KOPT-K1 (cell line): Measurements from ENCODE around the gene NDUFAF2.

Experiments
- H3K27ac ChIP-seq: fragments of 200-600 bp; sonication (generic); 2 replicates; pipeline ENCODE4 v1.5.1; 2016; ENCODE audit warnings: antibody characterized with exemption, mild to moderate bottlenecking, low read depth, low read length; ENCODE audit not compliant: poor library complexity, severe bottlenecking
- H3K36me3 ChIP-seq: fragments of 200-600 bp; sonication (generic); 2 replicates; pipeline ENCODE4 v1.5.1; 2017; ENCODE audit warnings: antibody characterized with exemption, mild to moderate bottlenecking, low read length, moderate library complexity; ENCODE audit not compliant: insufficient read depth
- H3K9me3 ChIP-seq: fragments of 200-600 bp; sonication (generic); 2 replicates; pipeline ENCODE4 v1.5.1; 2017; ENCODE audit warnings: antibody characterized with exemption, low read length, mild to moderate bottlenecking; ENCODE audit not compliant: insufficient read depth, poor library complexity, severe bottlenecking

Gene NDUFAF2

DNA sequence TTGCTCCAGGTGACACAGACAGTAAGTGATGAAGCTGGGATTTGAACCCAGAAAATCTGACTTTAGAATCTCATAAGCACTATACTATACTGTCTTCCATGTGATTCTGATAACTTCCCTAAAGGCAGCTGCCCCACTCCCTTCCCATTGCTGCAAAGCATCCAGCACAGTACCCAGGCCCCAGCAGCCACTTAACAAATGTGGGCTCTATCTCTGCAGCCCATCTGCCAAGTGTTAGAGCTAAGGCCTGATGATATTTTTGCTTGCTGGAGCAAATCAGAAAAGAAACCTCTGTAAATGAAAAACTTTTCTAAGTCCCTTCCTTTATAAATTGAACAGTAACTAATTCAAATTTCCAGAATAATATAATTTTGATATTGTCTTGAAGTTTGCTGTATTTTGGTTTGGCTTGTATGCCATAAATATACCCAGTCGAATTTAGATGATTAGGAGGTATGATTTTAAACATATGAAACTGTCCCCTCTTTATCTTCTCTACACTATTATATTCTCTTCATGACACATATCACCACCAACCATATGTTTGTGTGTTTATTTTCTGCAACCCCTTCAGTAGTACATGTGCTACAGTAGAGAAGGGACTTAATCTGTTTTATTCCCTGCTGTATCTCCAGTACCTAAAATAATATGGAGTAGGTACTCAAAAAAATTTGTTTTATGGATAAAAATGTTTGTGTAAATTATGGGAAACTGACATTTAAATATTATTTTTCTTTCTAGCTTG, 153.4 kb downstream of the NDUFAF2 start:
- peaks cover 7% of the 10 kb centered on the region for H3K9me3 ChIP-seq
- no peak overlapping the region for H3K27ac ChIP-seq
- no peaks in the 10 kb centered on the region for H3K36me3 ChIP-seq

DNA sequence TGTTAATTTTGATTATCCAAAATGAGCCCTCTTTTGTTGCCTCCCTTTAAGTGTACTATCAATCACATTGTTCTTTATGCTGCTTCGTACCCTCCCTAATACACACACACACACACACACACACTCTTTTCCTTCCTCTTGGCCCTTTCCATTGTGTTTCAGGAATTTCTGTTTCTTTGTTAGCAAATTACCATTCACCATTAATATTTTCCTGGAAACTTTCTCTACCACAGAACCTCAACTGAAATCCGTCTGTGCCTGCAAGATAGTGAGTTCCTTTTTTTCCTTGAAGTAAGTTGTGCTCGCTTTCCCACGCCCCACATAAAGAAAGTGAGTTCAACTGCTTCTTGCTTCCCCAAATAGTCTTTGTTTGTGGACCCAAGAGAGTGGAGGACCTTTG, 155.4 kb downstream of the NDUFAF2 start:
- no peak overlapping the region for H3K27ac ChIP-seq

DNA sequence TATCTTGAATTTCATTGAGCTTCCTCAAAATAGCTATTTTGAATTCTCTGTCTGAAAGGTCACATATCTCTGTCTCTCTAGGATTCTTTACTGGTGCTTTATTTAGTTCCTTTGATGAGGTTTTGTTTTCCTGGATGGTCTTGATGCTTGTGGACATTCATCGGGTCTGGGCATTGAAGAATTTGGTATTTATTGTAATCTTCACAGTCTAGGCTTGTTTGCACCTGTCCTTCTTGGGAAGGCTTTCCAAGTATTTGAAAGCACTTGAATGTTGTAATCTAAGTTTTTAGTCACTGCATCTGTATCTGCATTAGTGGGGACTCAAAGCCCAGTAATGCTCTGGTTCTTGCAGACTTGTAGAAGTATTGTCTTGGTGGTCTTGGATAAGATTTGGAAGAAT, 169.4 kb downstream of the NDUFAF2 start:
- H3K9me3 ChIP-seq: peaks cover 5% of the 10 kb centered on the region
- no peaks in the 10 kb centered on the region for H3K36me3 ChIP-seq
- H3K27ac ChIP-seq: no peak overlapping the region

More for the DNA sequence above, 155.4 kb downstream of the NDUFAF2 start:
- Histone ChIP-seq H3K36me3 (no peaks in the 10 kb centered on the region), H3K9me3 (peaks cover 7% of the 10 kb centered on the region)

DNA sequence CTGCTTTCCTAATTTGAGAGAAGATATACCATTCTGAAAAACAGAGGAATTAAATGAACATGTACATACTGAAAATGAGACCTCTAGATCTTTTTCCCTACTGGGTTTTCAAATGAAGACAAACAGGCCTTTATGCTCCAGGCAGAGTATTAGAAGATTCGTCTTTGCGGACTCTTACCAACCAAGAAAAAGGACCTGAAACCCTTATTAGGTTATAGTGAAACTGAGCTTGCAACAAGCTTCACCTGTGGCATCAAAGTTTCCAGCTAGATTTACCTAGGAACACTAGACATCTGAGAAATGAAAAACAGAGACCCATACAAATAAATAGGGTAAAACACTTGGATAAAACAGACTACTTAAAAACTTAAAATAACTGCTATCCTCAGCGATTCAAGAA, 171.0 kb downstream of the NDUFAF2 start:
- Histone ChIP-seq H3K9me3 (peaks cover 5% of the 10 kb centered on the region), H3K36me3 (no peaks in the 10 kb centered on the region)

DNA sequence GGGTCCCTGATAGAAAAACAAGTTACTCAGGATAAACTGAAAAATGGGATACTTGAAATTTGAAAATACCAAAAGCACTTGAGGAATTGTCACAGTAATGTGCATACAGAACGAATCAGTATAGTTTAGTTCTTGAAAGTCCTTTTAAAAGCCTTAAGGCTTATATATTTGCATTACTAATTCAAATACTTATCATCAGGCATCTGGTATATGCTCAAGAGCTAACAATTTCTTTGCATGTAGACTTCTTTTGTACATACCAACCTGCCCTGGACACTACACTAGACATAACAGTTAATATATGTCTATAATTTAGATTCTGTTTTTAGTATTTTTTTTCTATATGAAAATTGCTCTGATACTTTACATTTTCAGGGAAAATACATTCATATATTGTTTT, 174.1 kb downstream of the NDUFAF2 start:
- H3K36me3 ChIP-seq: no peaks in the 10 kb centered on the region
- H3K27ac ChIP-seq: no peak overlapping the region
- no peaks in the 10 kb centered on the region for H3K9me3 ChIP-seq

More for the DNA sequence above, 171.0 kb downstream of the NDUFAF2 start:
- no peak overlapping the region for H3K27ac ChIP-seq

DNA sequence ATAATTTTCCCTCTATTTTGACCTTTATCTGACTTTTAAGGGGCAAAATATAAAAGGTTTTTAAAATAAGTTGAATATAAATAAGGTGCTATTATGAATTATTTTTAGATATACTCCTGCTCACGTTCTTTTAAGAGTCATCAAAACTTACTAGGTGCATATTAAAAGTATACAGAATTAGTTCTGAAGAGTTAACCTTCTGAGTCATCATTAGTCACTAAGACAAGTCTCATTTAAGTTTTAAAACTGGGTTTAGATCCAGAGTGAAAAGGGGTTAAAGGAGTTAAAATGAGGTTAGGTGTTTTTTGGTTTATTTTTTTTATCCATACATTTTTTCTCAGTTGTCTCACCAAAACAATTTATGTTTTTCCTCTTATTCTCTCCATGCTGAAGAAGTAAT, 175.5 kb downstream of the NDUFAF2 start:
- Histone ChIP-seq H3K27ac (no peak overlapping the region), H3K9me3 (no peaks in the 10 kb centered on the region), H3K36me3 (no peaks in the 10 kb centered on the region)

DNA sequence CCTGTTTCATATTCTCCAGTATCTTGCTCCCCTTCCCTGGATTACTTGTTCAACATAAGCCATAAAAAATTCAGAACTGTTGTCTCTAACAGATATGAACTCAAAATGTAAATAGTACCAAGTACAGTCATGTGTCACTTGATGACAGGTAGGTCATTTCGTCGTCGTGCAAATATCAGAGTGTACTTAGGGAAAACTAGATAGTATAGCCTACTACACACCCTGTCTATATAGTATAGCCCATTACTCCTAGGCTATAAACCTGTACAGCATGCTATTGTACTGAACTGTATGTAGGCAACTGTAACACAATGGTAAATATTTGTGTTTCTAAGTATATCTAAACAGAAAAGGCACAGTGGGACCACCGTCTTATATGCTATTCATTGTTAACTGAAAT, 178.1 kb downstream of the NDUFAF2 start:
- no peak overlapping the region for H3K27ac ChIP-seq
- no peaks in the 10 kb centered on the region for H3K9me3 ChIP-seq
- H3K36me3 ChIP-seq: no peaks in the 10 kb centered on the region

DNA sequence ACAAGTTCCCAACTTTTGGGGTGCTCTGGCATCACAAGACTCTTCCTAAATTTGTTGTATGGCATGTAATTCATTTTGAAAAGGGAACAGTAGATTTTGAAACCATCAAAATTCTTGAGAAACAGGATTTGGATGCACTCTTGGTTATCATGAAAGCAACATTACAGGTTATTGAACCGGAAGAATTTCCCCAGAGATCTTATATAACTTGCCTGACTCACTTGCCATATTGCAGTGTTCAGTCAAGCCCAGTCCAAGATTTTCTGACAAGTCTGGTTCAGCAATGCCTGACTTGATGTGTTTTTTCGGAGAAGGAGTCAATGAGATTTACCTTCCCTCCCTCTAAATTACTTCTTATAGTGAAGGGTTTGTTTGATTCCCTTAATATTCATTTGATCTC, 185.3 kb downstream of the NDUFAF2 start:
- H3K9me3 ChIP-seq: no peaks in the 10 kb centered on the region
- H3K27ac ChIP-seq: no peak overlapping the region

DNA sequence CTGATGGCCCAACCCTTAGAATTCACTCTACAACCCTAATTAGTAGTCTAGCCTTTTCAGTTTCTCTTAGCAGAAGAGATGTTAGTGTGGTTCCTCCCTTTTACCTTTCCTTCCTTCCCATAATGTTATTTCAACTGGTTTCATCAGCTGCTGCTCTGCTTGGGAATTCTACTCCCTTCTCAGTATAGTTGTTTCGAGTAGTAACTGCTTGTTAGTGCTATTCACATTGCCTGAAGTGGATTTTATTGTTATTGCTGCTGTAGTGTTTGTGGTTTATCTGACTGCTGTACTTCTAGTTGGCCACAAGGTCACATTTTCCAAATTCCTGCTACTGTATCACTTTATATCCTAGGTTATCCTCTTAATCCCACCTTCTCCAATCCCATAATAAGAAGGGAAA, 187.6 kb downstream of the NDUFAF2 start:
- Histone ChIP-seq H3K27ac (no peak overlapping the region), H3K36me3 (no peaks in the 10 kb centered on the region), H3K9me3 (no peaks in the 10 kb centered on the region)

More for the DNA sequence above, 185.3 kb downstream of the NDUFAF2 start:
- no peaks in the 10 kb centered on the region for H3K36me3 ChIP-seq

DNA sequence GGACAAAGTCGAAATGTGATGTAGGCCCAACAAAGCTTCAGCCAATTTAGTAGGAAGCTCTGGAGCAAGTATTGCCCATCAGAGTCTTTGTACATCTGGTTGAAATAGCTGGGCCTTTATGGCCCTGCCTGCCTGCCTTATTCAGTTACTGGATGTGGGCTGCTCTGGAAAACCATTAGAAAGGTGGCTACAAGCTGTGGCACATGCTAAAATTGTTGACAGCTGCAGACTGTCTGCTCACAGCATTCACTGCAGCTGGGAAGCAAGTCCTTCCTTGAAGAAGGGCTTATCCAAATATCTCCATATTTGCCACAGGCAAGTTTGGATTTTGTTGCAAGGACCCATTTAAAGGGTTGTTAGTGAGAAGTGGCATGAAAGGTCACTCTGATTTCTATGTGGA, 192.8 kb downstream of the NDUFAF2 start:
- Histone ChIP-seq H3K36me3 (no peaks in the 10 kb centered on the region), H3K27ac (no peak overlapping the region), H3K9me3 (no peaks in the 10 kb centered on the region)

DNA sequence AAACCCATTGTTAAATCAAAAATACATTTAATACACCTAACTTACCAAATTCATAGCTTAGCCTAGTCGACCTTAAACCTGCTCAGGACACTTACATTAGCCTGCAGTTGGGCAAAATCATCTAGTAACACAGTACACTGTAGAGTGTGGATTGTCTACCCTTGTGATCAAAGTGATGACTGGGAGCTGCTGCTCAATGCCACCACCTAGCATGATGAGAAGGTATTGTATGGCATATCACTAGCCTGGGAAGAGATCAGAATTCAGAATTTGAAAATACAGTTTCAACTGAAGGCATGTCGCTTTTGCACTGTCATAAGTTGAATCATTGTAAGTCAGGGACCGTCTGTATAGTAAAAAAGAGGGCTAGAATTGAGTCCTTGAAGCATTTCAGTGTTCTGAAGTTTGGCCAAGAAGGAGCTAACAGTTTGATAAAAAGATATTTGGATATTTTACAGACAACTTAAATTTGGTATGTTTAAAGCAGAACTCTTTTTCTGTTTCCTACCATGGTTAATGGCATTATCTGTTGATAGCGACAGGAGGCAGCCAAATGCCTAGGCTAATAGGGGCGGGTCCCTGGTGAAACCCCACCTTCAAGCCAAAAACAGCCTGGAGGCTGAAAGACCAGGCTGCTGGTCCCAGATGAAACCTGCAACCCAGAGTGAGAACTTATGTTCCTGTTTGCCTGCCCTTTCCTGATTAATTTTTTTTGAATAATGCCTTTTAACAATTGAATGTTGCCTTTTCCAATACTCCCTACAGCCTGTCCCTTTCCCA, 194.3 kb downstream of the NDUFAF2 start:
- H3K9me3 ChIP-seq: no peaks in the 10 kb centered on the region
- H3K27ac ChIP-seq: no peak overlapping the region
- no peaks in the 10 kb centered on the region for H3K36me3 ChIP-seq

DNA sequence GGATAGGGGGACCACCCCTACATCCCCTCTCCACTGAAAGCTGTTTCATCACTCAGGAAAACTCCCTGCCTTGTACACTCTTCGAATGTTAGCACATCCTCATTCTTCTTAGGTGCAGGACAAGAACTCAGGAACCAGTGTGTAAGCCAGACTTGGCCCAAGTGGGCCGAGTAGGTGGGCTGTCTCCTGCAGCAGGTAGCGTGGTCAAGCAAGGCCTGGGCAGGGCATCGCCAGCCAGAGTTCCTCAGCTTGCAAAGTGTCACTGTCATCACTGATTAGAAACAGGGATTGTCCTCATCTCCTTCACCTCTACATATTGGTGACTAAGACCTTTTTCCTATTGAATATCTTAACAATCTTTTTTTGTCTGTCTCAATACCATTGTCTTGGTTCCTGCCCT, 194.9 kb downstream of the NDUFAF2 start:
- Histone ChIP-seq H3K27ac (no peak overlapping the region), H3K36me3 (no peaks in the 10 kb centered on the region), H3K9me3 (no peaks in the 10 kb centered on the region)

DNA sequence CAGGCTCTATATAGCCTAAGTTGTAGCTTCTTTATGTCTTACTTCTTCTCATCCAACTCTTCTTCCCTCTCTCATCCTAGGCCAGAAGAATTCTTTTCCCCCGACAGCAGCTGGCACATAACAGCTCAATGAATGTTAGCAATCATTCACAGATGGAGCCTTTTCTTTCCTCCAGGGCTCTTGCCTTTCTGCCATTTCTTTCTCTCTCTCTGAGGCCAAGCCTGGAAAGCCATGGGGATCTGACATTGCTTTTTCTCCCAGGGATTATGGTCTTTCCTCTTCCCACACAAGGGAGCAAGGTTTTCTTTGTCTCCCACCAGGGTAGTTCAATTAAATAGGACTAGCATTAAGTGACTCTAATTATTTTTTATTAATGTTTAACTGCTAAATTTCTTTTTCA, 196.8 kb downstream of the NDUFAF2 start:
- Histone ChIP-seq H3K9me3 (no peaks in the 10 kb centered on the region), H3K36me3 (no peaks in the 10 kb centered on the region), H3K27ac (no peak overlapping the region)

DNA sequence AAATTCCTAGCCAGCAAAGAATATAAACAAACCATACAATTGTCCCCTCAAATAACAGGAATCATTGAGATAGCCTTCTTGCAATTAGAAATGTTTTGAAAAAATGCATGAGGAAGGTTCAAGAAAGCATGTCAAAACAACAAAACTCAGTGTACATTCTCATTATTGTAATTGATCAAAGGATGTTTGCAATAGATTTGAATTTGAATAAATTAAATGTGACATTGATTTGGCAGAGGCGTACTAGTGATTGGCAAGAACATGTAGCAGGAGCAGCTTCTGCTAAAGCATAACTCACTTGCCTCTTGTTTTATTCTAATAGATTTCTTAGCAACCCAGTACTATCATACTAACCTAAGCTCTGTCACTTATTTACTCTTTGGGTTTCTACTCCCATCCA, 197.4 kb downstream of the NDUFAF2 start:
- no peak overlapping the region for H3K27ac ChIP-seq
- H3K9me3 ChIP-seq: no peaks in the 10 kb centered on the region
- H3K36me3 ChIP-seq: no peaks in the 10 kb centered on the region

DNA sequence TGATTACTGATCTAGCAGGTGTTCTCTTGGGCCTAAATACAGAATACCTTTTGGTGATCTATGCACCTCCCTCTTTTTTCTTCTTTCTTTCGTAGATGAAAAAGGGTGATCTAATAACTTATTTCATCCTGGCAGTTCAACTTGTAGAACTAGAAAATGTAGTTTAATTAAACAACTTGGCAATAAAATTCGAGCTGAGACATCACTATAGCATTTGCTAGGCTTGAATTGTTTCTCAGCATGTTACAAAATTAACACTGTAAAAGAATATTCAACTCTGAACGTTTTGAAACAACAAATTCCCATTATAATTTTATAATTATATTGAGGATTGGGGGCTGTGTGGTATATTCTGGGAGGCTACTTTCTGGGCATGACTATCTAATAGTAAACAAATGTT, 197.8 kb downstream of the NDUFAF2 start:
- H3K36me3 ChIP-seq: no peaks in the 10 kb centered on the region
- no peak overlapping the region for H3K27ac ChIP-seq
- H3K9me3 ChIP-seq: no peaks in the 10 kb centered on the region

DNA sequence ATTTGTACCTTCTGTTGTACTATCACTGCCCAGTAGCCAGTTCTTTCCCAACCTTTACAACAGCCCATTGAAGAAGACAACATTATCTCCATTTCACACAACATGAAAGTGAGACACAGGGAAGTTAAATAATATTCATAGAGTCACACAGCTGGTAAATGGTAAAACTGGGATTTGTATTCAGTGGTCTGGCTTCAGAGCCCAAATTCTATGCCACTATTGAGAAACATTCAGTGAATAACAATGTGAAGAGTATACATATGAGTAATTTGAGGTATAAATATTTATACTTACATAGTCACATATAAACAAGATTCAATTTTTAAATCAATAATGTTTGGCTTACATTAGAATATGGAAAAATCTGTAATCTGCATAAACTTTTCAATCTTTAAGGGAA, 203.5 kb downstream of the NDUFAF2 start:
- Histone ChIP-seq H3K36me3 (no peaks in the 10 kb centered on the region), H3K9me3 (no peaks in the 10 kb centered on the region), H3K27ac (no peak overlapping the region)
